ENCODE results near the gene CTNNBIP1.
"Not testable (repeated sequence)": the region's sequence is repeated elsewhere in the genome, so short reads cannot be mapped to it uniquely, and the experiment has no call there.

The CTNNBIP1 gene, protein sequence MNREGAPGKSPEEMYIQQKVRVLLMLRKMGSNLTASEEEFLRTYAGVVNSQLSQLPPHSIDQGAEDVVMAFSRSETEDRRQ

GRCh38 chr1:9910076-9910422, at the start of gene CTNNBIP1:
TSS of gene CTNNBIP1 (minus strand) at chr1:9910269. CDS start at chr1:9872064, 38,205 bp downstream.
- DNase-seq = no peak

GRCh38 chr1:9957726-9958125, 47.7 kb upstream of the CTNNBIP1 start:
- DNase-seq = no peak

GRCh38 chr1:9946315-9946714, 36.2 kb upstream of the CTNNBIP1 start:
- no peak for DNase-seq

DNA sequence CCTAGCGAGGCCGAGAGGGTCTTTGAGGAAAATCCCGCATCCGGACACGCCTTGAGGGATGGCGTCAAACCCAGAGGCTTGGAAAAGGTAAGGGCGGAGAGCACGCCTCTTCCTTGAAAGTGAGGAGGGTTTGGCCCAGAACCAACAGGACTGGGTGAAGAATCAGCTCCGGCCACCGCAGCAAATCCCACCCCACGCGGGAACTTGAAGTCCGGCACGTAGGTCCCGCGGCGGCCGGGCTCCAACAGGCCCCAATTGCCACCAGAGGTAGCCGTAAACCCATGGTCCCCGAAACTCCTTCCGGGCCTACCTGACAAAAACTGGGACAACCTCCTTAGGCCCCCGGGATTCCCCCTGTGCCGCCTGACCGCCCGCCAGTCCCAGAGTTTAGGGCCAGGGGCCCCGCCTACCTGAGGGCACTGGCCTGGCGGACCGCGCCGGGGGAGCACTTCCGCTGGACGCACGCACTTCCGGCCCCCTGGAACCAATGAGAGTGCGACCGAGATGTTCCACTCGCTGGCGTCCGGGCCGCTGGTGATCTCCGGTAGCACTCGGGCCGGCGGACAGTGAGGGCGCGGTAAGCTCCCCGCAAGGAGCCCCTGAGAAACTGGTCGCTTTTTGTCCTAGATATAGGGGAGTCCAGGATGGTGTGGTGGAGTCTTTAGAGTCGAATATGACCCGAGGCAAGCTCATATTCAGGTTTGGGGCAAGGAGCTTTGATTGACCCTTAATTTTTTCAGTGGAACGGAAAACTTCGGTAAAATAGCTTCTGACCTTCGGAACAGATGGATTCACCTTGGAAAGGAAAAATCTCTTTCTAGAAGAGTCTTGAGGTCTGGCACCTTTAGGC, 33.1 kb upstream of the CTNNBIP1 start, which contains the start of the genes LZIC and NMNAT1:
Gene LZIC, minus strand, starts transcription at position 453 of the 850 bp plus-strand sequence. CDS start 6,772 bp downstream, outside the sequence.
Gene NMNAT1, plus strand, starts transcription at position 537 of the 850 bp plus-strand sequence. CDS start 28,599 bp downstream, outside the sequence.
- DNase-seq = peak; percentile 76

GRCh38 chr1:9942399-9942938, 32.4 kb upstream of the CTNNBIP1 start:
- DNase-seq = no peak

DNA sequence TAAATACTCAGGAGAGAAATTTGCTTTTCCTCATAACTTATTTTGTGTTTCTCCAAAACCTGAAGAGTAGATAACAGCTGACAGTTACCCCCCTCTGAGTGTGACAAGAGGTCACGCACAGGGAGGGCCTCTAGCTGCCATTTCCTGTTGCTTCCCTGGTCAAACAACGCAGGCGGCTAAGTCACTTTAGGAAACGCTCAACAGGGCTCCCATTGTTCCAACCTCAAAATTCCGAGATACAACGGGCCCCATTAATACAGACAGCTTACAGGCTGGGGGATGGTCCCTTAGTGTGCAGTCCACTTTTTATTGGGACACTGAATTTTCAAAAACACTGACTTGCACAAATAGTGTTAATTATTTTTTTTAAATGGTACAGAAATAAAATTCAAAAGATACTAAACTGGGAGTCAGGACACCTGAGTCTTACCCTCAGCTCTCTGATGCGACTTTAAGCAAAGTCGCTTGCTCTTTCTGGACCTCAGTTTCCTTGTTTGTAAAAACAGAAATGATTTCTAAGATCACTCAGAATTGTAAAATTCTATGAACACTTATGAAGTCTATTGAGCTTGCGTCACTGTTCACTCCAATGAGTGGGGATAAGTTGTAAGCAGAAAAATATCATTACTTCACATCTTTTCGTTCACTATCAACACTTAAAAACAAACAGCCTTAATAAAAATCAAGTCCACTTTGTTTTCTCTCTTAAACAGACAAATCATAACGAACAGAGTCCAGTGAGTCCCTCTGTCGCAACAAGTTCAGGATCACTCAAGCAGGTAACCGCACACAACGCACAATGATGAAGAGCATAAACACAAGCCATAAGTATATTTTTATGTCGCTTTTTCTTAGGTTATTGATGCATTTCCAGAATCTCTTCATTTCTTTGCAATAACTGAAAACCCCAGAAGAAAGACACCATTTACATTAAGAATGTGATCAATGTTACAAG, 19.6 kb upstream of the CTNNBIP1 start:
- DNase-seq = no peak

DNA sequence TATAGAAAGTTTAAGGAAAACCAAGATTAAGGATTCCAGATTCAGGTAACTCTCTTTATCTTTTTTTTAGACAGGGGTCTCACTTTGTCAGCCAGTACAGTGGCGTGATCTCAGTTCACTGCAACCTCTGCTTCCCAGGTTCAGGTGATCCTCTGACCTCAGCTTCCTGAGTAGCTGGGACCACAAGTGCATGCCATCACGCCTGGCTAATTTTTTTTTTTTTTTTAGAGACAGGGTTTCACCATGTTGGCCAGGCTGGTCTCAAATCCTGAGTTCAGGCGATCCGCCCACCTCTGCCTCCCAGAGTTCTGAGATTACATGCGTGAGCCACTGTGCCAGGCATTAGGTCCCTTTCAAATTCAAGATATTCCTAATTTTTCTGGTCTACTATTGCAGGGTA, 17.2 kb upstream of the CTNNBIP1 start:
- no peak for DNase-seq

DNA sequence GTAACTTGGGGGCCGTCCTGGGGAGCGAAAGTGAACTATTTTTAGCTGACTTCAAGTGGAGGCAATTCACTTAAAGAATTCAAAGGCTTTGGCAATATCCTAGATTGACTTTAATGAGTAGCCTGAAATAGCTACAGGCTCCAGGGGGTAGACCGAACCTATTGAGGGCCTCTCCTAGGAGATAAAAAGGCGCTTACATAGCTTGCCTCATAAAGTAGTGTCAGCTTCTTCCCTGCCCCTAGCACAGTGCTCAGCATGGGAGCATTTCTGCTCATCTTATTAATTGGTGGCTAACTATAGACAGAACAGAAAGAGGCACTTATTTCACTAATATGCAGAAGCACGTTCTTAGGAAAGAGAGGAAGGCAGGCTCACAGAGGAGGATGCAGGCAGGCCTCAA, 12.3 kb upstream of the CTNNBIP1 start:
- no peak for DNase-seq

GRCh38 chr1:9920606-9921005, 10.5 kb upstream of the CTNNBIP1 start:
- no peak for DNase-seq

DNA sequence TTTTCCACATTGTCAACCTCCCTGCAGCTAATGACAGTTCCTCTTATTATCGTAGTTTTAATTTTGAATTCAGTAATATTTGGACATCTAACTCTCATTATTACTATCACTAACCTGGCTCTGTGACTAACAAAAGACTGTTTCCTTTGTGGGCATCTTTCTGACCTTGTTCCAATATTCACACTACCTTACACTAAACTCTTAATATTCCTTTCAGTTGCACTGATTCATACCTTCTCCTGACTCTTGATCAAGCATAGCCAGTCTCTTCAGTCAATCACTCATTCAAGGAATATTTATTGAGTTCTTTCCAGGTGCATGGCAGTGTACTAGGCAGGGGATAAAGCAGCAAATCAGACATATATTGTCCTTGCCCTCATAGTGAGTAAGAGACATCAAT, 7.8 kb upstream of the CTNNBIP1 start:
- no peak for DNase-seq

DNA sequence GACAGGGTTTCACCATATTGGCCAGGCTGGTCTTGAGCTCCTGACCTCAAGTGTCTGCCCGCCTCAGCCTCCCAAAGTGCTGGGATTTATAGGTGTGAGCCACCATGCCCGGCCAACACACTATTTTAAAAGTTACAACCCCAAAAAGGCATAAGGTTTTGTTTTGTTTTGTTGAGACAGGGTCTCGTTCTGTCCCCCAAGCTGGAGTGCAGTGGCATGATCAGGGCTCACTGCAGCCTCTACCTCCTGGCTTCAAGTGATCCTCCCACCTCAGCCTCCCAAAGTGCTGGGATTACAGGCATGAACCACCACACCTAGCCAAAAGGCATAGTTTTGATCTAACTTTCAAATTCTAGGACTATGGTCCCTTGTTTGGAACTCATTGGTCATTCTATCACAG, 7.4 kb upstream of the CTNNBIP1 start:
- DNase-seq = not testable (repeated sequence)

DNA sequence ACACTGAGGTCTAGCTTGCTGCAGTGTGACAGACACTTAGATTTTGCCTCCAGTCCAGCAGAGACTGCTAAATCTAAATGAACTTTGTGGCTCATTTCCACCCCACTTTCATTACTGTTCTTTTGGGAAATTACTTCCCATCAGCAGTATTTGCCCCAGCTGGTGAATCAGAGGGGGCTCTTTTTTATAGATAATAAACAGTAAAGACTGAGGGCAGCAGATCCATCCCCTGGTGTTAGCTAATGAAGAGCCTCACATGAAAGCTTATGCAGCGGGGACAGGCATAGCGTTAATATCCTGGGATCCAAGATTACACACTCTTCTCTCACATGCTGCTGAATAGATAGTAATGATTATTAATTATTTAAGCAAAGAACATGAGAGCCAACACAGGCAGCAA, 6.4 kb upstream of the CTNNBIP1 start:
- no peak for DNase-seq

- no peak for DNase-seq
Measured at GRCh38 chr1:9914610-9914937, 4.5 kb upstream of the CTNNBIP1 start.

DNA sequence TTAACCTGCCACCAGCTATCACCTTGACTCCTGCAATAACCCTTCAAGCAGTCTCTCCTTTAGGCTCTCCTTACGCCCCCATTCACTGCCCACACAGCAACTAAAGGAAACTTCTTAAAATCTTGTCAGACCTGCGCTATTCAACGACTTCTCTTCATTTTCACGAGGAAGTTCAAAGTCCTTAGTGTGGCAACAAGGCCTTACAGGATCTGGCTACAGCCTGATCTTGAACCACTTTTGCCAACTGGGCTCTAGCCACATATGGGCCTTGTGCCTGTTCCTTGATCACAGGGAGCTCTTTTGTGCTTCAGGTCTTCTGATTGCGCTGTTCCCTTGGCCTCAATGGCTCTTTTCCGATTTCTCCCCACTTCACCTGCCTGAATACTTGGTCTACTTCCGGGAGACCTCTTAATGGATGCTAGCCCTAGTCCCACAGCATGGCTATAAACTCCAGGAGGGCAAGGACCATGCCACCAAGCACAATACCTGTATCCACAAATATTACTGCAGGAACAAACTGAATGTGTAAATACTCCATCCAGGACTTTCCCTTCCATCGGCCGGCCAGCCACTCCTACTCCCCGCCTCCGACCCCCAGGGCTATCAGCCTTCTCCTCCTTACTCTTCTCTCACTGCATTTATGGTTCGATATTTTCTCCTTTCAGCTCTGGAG, 2.3 kb upstream of the CTNNBIP1 start:
- DNase-seq = no peak

- DNase-seq = peak; percentile 99
Measured at GRCh38 chr1:9910423-9911178, 532 bp upstream of the CTNNBIP1 start.

- no peak for DNase-seq
Measured at GRCh38 chr1:9909234-9910046, 629 bp downstream of the CTNNBIP1 start.

- DNase-seq = no peak
Measured at GRCh38 chr1:9908871-9909233, 1.2 kb downstream of the CTNNBIP1 start.

- no peak for DNase-seq
Measured at GRCh38 chr1:9907441-9907840, 2.6 kb downstream of the CTNNBIP1 start.

DNA sequence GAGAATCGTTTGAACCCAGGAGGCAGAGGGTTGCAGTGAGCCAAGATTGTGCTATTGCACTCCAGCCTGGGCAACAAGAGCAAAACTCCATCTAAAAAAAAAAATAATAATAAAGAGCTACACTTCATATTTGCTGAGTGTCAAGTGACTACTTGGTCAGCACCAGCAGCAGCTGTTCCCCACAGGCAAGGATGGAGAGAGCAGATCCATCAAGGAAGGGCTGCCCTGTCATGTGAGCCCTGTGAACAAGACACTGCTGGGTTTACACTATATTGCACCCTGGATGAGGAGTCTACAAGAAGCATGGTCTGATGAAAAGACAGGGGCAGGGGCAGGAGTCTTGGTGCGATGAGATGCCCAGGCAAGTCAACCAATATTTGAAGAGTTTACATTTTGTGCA, 3.6 kb downstream of the CTNNBIP1 start:
- DNase-seq = no peak

DNA sequence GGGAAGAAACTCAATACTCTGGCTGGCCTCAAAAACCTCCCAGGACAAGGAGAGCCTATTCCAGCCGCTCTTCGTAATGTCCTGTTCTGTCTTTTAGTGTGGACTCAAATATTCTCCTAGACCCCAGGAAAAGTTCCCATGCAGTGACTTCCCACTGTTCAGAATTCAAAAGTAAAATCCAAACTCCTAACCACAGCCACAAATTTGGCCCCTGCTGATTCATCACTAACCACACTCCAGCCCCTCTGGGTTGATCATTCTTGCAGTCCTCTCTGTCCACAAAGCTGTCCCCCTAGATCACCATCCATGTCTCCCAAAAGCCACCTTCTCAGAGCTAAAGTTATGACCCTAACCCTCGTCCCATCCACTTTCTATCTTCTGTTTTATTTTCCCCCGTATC, 5.1 kb downstream of the CTNNBIP1 start:
- no peak for DNase-seq

DNA sequence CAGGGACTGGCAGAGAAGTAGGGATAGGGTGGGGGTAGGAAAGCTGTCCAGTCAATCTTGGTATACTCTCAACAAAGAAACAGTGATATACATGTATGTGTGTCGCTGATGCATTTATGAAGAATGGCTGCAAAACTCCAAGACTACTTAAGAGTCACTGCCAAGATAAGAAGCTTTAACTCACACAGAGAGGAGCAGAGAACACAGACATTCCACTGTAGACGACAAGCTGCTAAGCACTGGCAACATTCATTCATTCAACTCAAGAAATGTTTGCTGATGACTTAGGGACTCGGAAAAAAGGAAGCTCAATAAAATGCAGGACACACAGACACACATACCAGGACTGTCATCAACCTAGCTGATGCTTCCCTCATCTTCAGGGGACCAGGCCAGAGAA, 5.5 kb downstream of the CTNNBIP1 start:
- no peak for DNase-seq

All from GOT3 (cell line).